K562 (cell line): ENCODE measurements around the gene NCAPG2. TPM values are rescaled to one million over a fixed set of nuclear protein-coding genes. Genes with fewer than 3 reads are reported as not detected.

Experiments used
- ATAC-seq: fragments of 200-7000 bp; cut with Tn5 transposase; 3 replicates; pipeline ENCODE4 v1.9.1; 2020; ENCODE audit warnings: moderate library complexity
- BruUV-seq: library from RNA; stranded (reverse); fragments of 400-500 nt; replicated peaks from 2 replicates; lab custom pipeline; 2021; lab: Mats Ljungman, UMichigan
- CTCF ChIA-PET: fragments of 300-600 bp; formaldehyde crosslinking; extraction: SDS; loops from one replicate; lab custom pipeline; 2021; ENCODE audit warnings: low intra/inter-chr PET ratio; lab: Yijun Ruan, JAX
- POLR2A ChIA-PET: fragments of 300-600, 350-650 bp; sonication (Branson Sonifier 250); formaldehyde crosslinking; extraction: SDS; loops from one replicate; lab custom pipeline; 2021; ENCODE audit warnings: antibody characterized with exemption, inconsistent platforms; lab: Yijun Ruan, JAX
- DNase-seq, 4 experiments: peaks; one replicate each; pipeline versions ENCODE4 v3.0.0 to v3.0.0-alpha.2; 2011 to 2018; ENCODE audit warnings: low spot score in 3 of 4, mixed read lengths in 3 of 4; ENCODE audit errors: extremely low read depth in 1 of 4
- FAIRE-seq: peaks from 2 replicates; lab custom pipeline; 2011; peaks lifted over from hg19 to GRCh38; lab: Jason Lieb, UNC
- H2AFZ ChIP-seq: 2 replicates; pipeline ENCODE4 v1.6.0; 2011; ENCODE audit warnings: low read depth, low read length, control low read depth, inconsistent platforms
- H3K27ac ChIP-seq: fragments of 200-600 bp; 3 replicates; pipeline ENCODE4 v1.8.0; 2011; ENCODE audit warnings: low read depth, mild to moderate bottlenecking, control low read depth, inconsistent platforms, low read length, moderate library complexity, mixed read lengths; ENCODE audit errors: extremely low read depth
- H3K27me3 ChIP-seq, 2 experiments: fragments of 300-600 bp in 1 of 2; 2 replicates in 1 of 2; 3 replicates in 1 of 2; pipeline versions ENCODE4 v1.6.0 to v1.8.0; 2011; ENCODE audit warnings: inconsistent platforms in 2 of 2, low read length in 2 of 2, mild to moderate bottlenecking in 1 of 2, mixed read lengths in 1 of 2, moderate library complexity in 1 of 2; ENCODE audit not compliant: control insufficient read depth in 2 of 2, insufficient read depth in 2 of 2
- H3K36me3 ChIP-seq: fragments of 300-600 bp; 3 replicates; pipeline ENCODE4 v1.8.0; 2011; ENCODE audit warnings: mild to moderate bottlenecking, low read length, inconsistent platforms; ENCODE audit not compliant: control insufficient read depth, insufficient read depth
- H3K4me1 ChIP-seq, 2 experiments: fragments of 200-600 bp in 1 of 2; replicated peaks in 1 of 2; 2 replicates in 1 of 2; 3 replicates in 1 of 2; pipeline versions ENCODE4 v1.5.1 to v1.8.0; 2011; ENCODE audit warnings: inconsistent platforms in 2 of 2, low read length in 2 of 2, mild to moderate bottlenecking in 1 of 2, mixed read lengths in 1 of 2, moderate library complexity in 1 of 2; ENCODE audit not compliant: control insufficient read depth in 2 of 2, insufficient read depth in 2 of 2
- H3K4me2 ChIP-seq: 2 replicates; pipeline ENCODE4 v1.6.1; 2011; ENCODE audit warnings: low read length, control low read depth, inconsistent platforms, mixed read lengths; ENCODE audit not compliant: insufficient read depth
- H3K4me3 ChIP-seq: fragments of 200-600 bp; sonication (generic), shearing (Covaris generic); 2 replicates; pipeline ENCODE4 v1.5.1; 2016; ENCODE audit warnings: control low read depth, inconsistent platforms
- H3K79me2 ChIP-seq: fragments of 200-600 bp; 3 replicates; pipeline ENCODE4 v1.8.0; 2011; ENCODE audit warnings: low read length, inconsistent platforms; ENCODE audit not compliant: control insufficient read depth, insufficient read depth
- H3K9ac ChIP-seq, 2 experiments: 2 replicates each; pipeline versions ENCODE4 v1.6.0 to v1.6.1; 2011; ENCODE audit warnings: low read depth in 2 of 2, low read length in 2 of 2, control low read depth in 1 of 2, inconsistent platforms in 1 of 2, mild to moderate bottlenecking in 1 of 2, mixed read lengths in 1 of 2; ENCODE audit not compliant: insufficient read depth in 1 of 2
- H3K9me1 ChIP-seq: one replicate; pipeline ENCODE4 v1.6.0; 2011; ENCODE audit warnings: inconsistent platforms, mild to moderate bottlenecking, low read length, moderate library complexity; ENCODE audit not compliant: control insufficient read depth, insufficient read depth
- H3K9me3 ChIP-seq: replicated peaks from 2 replicates; pipeline ENCODE4 v1.5.1; 2011; ENCODE audit warnings: low read depth, low read length, inconsistent platforms; ENCODE audit not compliant: control insufficient read depth, insufficient read depth
- H4K20me1 ChIP-seq: replicated peaks from 2 replicates; pipeline ENCODE4 v1.6.1; 2011; ENCODE audit warnings: low read length, inconsistent platforms, mixed read lengths; ENCODE audit not compliant: control insufficient read depth, insufficient read depth
- ARID2 ChIP-seq: fragments of 450-650 bp; IDR thresholded peaks from 2 replicates; pipeline ENCODE4 v1.6.1; 2017; ENCODE audit warnings: antibody characterized with exemption, mild to moderate bottlenecking
- KDM2B ChIP-seq: fragments of 250-450 bp; sonication (Bioruptor Pico); IDR thresholded peaks from 2 replicates; pipeline ENCODE4 v1.8.0; 2021; ENCODE audit warnings: mild to moderate bottlenecking, moderate library complexity
- RBM17 ChIP-seq: fragments of 200-400 bp; formaldehyde crosslinking; IDR thresholded peaks from 2 replicates; pipeline ENCODE4 v1.6.1; 2017; ENCODE audit warnings: low read depth, mild to moderate bottlenecking, low read length, borderline replicate concordance
- SMAD3 ChIP-seq: fragments of 450-650 bp; formaldehyde crosslinking; conservative IDR thresholded peaks from 2 replicates; pipeline ENCODE4 v1.4.0; 2020; ENCODE audit warnings: mild to moderate bottlenecking
- SREBF1 ChIP-seq: fragments of 150-350 bp; IDR thresholded peaks from 2 replicates; pipeline ENCODE4 v1.6.1; 2014; ENCODE audit warnings: antibody characterized with exemption, low read depth, low read length, borderline replicate concordance
- ZNF134 ChIP-seq: fragments of 250-450 bp; sonication (Bioruptor Pico); conservative IDR thresholded peaks from 2 replicates; pipeline ENCODE4 v1.4.0; 2020
- WGBS: fragments of 100-300 bp; shearing (Covaris generic); methylation state at CpG from one replicate; pipeline ENCODE4 v1.1.6; 2016; ENCODE audit warnings: low coverage, mixed read lengths; ENCODE audit not compliant: insufficient coverage; ENCODE audit errors: missing lambda C conversion rate; 5-methylcytosine and 5-hydroxymethylcytosine counted together
- in situ Hi-C: fragments of 300-500 bp; cut with MboI; formaldehyde crosslinking; loops from 4 replicates; pipeline ENCODE4 v1.15.0; 2018; ENCODE audit warnings: inconsistent platforms, mixed read lengths
- intact Hi-C: fragments of 100-400 bp; cut with micrococcal nuclease; formaldehyde crosslinking; loops from 2 replicates; pipeline ENCODE4 v1.14.2; 2022
- polyA plus RNA-seq, 8 experiments: library from polyadenylated mRNA; depleted of rRNA in 4 of 8; stranded (reverse) in 5 of 8; unstranded in 3 of 8; fragments of >200 nt; fragmentation: Nextera tagmentation in 2 of 8; fragmentation: Illumina TruSeq in 1 of 8; extraction: Ambion mirVana in 2 of 8; extraction: Trizol in 1 of 8; gene quantifications; 2 replicates each; pipeline versions ENCODE4 v1.2.1 to v1.2.3, GENCODE V29; 2011 to 2014; ENCODE audit warnings: inconsistent platforms in 1 of 8, missing spikeins in 1 of 8
- total RNA-seq, 7 experiments: library from RNA; depleted of rRNA in 6 of 7; stranded (reverse); fragments of >200 nt in 6 of 7; fragmentation: Illumina TruSeq in 2 of 7; extraction: Trizol in 2 of 7; gene quantifications; 2 replicates each; pipeline versions ENCODE4 v1.2.1 to v1.2.3, GENCODE V29; 2011 to 2021; ENCODE audit warnings: low replicate concordance in 1 of 7
- TF ChIP-seq, protein P1 (sequence below): fragments of 450-650 bp; formaldehyde crosslinking; IDR thresholded peaks from 2 replicates; pipeline ENCODE4 v1.4.0; 2020; ENCODE audit warnings: mild to moderate bottlenecking, moderate library complexity
- TF ChIP-seq, protein P2 (sequence below): sonication (generic); formaldehyde crosslinking; IDR thresholded peaks from 2 replicates; pipeline ENCODE4 v1.9.0; 2022; ENCODE audit warnings: mild to moderate bottlenecking, missing genetic modification reagents

NCAPG2 gene
- total and polyA plus RNA-seq, 9 of the 15 experiments (the other 6 are each of a cell fraction or from before 2014, with no cell fraction given): 21.5 to 127 (median 86.1) TPM

DNA sequence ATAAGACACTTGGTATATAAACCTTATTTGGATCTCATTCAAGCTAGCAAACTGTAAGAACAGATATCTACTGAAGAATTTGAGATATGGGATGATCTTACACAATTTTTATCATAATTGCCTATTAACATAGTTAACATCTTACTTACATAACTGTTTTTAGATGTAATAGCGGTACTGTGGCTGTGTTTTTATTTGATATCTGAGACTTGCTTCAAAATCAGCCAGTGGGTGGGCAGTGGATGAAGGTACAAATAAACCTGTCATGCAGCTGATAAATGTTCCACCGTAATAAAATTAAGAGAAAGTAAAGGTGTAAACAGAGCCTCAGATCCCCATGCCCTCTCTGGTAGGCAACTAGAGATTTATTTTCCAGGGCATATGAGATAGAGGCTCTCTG is 88.6 kb downstream of the NCAPG2 start:
- Histone ChIP-seq H3K4me2 (no peak overlapping the region), H3K9me1 (no peaks in the 10 kb centered on the region), H4K20me1 (no peaks in the 10 kb centered on the region), H3K4me1 (peaks cover 11 to 18% of the 10 kb centered on the region in 2 experiments), H2AFZ (no peak overlapping the region), H3K36me3 (peaks cover 54% of the 10 kb centered on the region; the same call in 2 of the 3 replicates), H3K4me3 (no peak overlapping the region), H3K9ac (no peak overlapping the region), H3K27me3 (no peaks in the 10 kb centered on the region), H3K79me2 (no peaks in the 10 kb centered on the region; the same call in 1 of the 3 replicates), H3K27ac (no peak overlapping the region), H3K9me3 (no peaks in the 10 kb centered on the region)
- BruUV-seq: no TSS peak
- ATAC-seq (no peak), FAIRE-seq (no peak), DNase-seq (no peak)
- POLR2A ChIA-PET: no interaction called here
- CTCF ChIA-PET: no interaction called here
- TF ChIP-seq SMAD3: no peak
- TF ChIP-seq, protein P1, sequence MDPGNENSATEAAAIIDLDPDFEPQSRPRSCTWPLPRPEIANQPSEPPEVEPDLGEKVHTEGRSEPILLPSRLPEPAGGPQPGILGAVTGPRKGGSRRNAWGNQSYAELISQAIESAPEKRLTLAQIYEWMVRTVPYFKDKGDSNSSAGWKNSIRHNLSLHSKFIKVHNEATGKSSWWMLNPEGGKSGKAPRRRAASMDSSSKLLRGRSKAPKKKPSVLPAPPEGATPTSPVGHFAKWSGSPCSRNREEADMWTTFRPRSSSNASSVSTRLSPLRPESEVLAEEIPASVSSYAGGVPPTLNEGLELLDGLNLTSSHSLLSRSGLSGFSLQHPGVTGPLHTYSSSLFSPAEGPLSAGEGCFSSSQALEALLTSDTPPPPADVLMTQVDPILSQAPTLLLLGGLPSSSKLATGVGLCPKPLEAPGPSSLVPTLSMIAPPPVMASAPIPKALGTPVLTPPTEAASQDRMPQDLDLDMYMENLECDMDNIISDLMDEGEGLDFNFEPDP (CRISPR knock-in tag): no peak
- TF ChIP-seq ARID2: no peak
- no peak for TF ChIP-seq ZNF134 (CRISPR knock-in tag)
- no peak for TF ChIP-seq RBM17
- TF ChIP-seq, protein P2, sequence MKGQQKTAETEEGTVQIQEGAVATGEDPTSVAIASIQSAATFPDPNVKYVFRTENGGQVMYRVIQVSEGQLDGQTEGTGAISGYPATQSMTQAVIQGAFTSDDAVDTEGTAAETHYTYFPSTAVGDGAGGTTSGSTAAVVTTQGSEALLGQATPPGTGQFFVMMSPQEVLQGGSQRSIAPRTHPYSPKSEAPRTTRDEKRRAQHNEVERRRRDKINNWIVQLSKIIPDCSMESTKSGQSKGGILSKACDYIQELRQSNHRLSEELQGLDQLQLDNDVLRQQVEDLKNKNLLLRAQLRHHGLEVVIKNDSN: no peak
- TF ChIP-seq SREBF1: no peak
- TF ChIP-seq KDM2B (CRISPR knock-in tag): no peak
- intact Hi-C loops: no loop called here
- 75% methylated on average over 2 of the region's 2 CpGs for WGBS
- in situ Hi-C loops: no loop called here
